Ishikawa (cell line): ENCODE data around the gene DHRS3.
A peak's percentile ranks its signal among the peaks of the same experiment; 100 is the strongest.

ENCODE experiments used
- CEBPB ChIP-seq: IDR thresholded peaks from 2 replicates; pipeline ENCODE4 v1.6.1; 2012
- CREB1 ChIP-seq: IDR thresholded peaks from 2 replicates; pipeline ENCODE4 v1.6.1; 2012; ENCODE audit warnings: low read depth
- EGR1 ChIP-seq: IDR thresholded peaks from 2 replicates; pipeline ENCODE4 v1.6.1; 2012
- EP300 ChIP-seq: IDR thresholded peaks from 2 replicates; pipeline ENCODE4 v1.6.1; 2012; ENCODE audit warnings: borderline replicate concordance
- FOXM1 ChIP-seq: IDR thresholded peaks from 2 replicates; pipeline ENCODE4 v1.6.1; 2012; ENCODE audit warnings: low read depth, borderline replicate concordance
- NFIC ChIP-seq: IDR thresholded peaks from 2 replicates; pipeline ENCODE4 v1.6.1; 2012
- RAD21 ChIP-seq: IDR thresholded peaks from 2 replicates; pipeline ENCODE4 v1.6.1; 2012; ENCODE audit warnings: low read depth
- TAF1 ChIP-seq: IDR thresholded peaks from 2 replicates; pipeline ENCODE4 v1.6.1; 2012; ENCODE audit warnings: low read depth, mild to moderate bottlenecking
- TCF12 ChIP-seq: IDR thresholded peaks from 2 replicates; pipeline ENCODE4 v1.6.1; 2012; ENCODE audit warnings: low read depth
- TEAD4 ChIP-seq: IDR thresholded peaks from 2 replicates; pipeline ENCODE4 v1.6.1; 2012
- YY1 ChIP-seq: IDR thresholded peaks from 2 replicates; pipeline ENCODE4 v1.6.1; 2012; ENCODE audit warnings: low read depth
- ZBTB7A ChIP-seq: IDR thresholded peaks from 2 replicates; pipeline ENCODE4 v1.6.1; 2012; ENCODE audit warnings: low read depth
- TF ChIP-seq, protein P1 (sequence below): IDR thresholded peaks from 2 replicates; pipeline ENCODE4 v1.6.1; 2012
- TF ChIP-seq, protein P2 (sequence below): IDR thresholded peaks from 2 replicates; pipeline ENCODE4 v1.6.1; 2012; ENCODE audit warnings: low read depth, mild to moderate bottlenecking
- TF ChIP-seq, protein P3 (sequence below): IDR thresholded peaks from 2 replicates; pipeline ENCODE4 v1.6.1; 2012

DHRS3 gene

DNA sequence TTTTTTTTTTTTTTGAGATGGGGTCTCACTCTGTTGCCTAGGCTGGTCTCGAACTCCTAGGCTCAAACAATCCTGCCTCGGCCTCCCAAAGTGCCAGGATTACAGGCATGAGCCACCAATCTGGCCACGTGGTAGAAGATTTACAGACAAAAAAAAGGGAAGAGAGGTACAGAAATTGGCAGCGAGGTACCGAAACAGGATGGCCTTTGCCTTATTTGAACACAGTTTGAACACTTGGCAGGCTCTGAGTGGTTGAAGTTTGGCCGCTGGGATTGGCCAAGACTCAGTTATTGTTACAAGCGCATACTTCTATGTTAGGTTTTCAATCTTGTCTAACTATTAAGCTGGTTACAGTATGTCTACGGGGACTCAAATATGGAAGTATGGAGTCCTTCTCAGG is 19.7 kb upstream of the DHRS3 start:
- TF ChIP-seq TAF1 (no peak), CREB1 (no peak)

DNA sequence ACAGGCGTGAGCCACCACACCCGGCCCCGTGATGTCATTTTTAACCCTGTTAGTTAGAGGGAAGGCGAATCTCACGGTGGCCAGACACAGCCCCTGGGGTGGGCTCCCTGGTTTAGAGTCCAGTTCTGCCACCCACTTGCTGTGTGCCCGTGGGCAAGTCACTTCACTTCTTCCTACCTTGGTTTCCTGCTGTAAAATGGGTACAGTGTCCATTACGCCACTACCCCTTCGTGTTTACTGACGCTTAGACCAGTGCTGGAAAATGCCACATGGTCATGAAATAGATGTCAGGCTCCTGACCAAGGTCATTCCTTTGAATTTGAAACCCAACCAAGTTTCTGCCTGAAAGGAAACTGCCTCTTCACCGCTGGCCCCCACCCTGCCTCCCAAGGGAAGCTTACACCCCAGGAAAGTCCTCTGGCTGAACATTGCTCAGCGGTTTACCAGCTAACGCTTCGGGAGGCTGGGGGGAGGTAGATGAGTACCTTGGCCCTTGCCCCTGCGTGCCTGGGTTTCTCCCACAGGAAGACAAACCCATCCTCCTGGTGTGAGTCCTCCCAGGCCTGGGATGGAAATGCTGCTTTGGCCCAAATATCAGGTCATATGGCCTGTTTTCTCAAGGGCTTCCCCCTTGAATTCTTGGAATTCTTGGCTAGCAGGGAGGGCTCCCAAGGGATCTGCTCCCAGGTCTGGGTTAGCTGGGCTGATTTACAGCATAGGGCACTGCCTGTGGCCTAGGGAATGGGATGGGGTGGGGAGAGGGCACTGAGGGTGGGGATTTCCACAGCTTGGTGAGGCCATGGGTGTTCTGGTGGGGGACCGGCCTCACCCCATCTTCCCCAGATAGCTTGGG is 18.3 kb upstream of the DHRS3 start:
- TF ChIP-seq TCF12 (no peak), CEBPB (no peak), ZBTB7A (no peak), TEAD4 (peak; percentile 52; the same call in 1 of the 2 replicates)

DNA sequence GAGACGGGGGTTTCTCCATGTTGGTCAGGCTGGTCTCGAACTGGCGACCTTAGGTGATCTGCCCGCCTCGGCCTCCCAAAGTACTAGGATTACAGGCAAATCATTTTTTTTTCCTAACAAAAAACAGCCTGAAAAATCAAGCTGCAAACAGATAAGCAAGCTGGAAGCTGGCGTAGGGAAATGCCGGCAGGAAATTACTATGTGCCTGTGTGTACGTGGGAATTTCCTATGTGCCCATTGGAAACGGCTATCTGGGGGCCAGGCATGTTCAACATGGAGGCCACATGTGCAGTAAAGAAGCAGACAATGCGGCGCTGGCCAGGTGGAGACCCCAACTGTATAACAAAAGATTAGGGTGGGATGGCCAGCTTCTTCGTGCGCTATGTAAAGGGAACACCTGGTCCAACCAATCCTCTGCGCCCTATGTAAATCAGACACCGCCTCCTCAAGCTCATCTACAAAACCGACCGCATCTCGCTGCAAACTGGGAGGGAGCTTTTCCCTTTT is 16.7 kb upstream of the DHRS3 start:
- no peak for TF ChIP-seq NFIC
- no peak for TF ChIP-seq TEAD4
- no peak for TF ChIP-seq CEBPB
- no peak for TF ChIP-seq FOXM1
- TF ChIP-seq TCF12 = no peak
- no peak for TF ChIP-seq YY1
- TF ChIP-seq, protein P1, sequence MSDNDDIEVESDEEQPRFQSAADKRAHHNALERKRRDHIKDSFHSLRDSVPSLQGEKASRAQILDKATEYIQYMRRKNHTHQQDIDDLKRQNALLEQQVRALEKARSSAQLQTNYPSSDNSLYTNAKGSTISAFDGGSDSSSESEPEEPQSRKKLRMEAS = no peak
- no peak for TF ChIP-seq EGR1
- no peak for TF ChIP-seq TAF1
- no peak for TF ChIP-seq CREB1
- TF ChIP-seq, protein P2, sequence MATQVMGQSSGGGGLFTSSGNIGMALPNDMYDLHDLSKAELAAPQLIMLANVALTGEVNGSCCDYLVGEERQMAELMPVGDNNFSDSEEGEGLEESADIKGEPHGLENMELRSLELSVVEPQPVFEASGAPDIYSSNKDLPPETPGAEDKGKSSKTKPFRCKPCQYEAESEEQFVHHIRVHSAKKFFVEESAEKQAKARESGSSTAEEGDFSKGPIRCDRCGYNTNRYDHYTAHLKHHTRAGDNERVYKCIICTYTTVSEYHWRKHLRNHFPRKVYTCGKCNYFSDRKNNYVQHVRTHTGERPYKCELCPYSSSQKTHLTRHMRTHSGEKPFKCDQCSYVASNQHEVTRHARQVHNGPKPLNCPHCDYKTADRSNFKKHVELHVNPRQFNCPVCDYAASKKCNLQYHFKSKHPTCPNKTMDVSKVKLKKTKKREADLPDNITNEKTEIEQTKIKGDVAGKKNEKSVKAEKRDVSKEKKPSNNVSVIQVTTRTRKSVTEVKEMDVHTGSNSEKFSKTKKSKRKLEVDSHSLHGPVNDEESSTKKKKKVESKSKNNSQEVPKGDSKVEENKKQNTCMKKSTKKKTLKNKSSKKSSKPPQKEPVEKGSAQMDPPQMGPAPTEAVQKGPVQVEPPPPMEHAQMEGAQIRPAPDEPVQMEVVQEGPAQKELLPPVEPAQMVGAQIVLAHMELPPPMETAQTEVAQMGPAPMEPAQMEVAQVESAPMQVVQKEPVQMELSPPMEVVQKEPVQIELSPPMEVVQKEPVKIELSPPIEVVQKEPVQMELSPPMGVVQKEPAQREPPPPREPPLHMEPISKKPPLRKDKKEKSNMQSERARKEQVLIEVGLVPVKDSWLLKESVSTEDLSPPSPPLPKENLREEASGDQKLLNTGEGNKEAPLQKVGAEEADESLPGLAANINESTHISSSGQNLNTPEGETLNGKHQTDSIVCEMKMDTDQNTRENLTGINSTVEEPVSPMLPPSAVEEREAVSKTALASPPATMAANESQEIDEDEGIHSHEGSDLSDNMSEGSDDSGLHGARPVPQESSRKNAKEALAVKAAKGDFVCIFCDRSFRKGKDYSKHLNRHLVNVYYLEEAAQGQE = no peak
- TF ChIP-seq, protein P3, sequence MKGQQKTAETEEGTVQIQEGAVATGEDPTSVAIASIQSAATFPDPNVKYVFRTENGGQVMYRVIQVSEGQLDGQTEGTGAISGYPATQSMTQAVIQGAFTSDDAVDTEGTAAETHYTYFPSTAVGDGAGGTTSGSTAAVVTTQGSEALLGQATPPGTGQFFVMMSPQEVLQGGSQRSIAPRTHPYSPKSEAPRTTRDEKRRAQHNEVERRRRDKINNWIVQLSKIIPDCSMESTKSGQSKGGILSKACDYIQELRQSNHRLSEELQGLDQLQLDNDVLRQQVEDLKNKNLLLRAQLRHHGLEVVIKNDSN = no peak
- TF ChIP-seq EP300 = no peak
- TF ChIP-seq ZBTB7A = no peak
- no peak for TF ChIP-seq RAD21

DNA sequence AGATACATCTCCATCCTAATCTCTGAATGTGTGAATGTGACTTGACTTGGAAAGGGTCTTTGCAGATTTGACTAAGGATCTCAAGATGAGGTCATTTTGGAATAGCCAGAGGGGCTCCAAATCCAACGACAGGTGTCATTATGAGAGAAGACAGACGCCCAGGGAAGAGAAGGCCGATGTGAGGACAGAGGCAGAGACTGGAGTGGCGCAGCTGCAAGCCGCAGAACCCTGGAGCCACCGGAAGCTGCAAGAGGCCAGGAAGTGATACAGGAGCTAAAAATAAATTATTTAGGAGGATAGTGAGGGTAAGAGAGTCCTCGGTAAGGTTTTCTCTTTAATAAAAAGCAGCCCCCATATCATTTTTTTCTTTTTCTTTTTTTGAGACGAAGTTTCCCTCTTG is 16.1 kb upstream of the DHRS3 start:
- TF ChIP-seq, protein P3 = no peak
- TF ChIP-seq TCF12 (no peak), ZBTB7A (no peak), RAD21 (no peak), YY1 (no peak), FOXM1 (no peak), CEBPB (no peak), TAF1 (no peak), TEAD4 (no peak), CREB1 (no peak), EP300 (no peak), NFIC (no peak)
- TF ChIP-seq, protein P1 = no peak
- TF ChIP-seq, protein P2 = no peak

DNA sequence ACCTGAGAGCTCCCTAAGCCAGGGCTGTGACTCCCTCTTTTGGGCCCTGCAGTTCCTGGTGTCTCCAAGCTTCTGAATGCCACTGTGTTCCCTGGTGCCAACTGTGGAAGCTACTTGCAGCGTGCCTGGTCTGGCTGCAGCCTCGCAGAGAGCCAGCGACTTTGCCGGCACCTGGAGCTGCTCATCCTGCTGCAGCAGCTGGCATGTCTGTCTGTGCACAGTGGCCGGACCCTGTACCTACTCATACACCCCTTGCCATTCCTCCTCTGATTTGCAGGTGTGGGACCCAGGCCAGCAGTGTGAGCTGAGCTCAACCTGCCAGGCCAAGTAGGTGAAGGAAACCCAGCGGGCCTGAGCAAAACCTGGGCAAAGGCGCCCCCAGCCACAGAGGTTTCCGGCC is 13.6 kb upstream of the DHRS3 start:
- no peak for TF ChIP-seq CREB1
- TF ChIP-seq EGR1 = no peak
- TF ChIP-seq TCF12 = no peak

DNA sequence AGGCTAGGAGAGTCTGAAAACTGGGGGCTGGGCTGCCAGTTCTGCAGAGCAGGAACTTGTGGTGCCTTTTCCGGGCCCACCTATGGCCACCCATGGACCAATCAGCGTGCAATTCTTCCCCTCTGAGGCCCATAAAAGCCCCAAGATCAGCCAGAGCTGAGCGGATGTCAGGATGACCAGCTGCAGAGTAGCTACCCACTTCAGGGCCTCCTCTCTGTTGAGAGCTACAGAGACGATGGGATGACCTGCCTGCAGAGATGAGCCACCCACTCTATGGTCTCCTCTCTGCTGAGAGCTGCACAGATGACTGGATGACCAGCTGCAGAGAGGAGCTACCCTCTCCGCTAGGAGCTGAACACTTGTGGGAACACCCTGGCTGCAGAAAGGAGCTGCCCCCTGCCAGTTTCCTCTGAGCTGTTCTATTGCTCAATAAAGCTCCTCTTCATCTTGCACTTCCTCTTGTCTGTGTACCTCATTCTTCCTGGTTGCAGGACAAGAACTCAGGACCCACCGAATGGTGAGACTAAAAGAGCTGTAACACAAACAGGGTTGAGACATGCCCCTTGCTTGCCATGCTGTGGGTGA is 13.0 kb upstream of the DHRS3 start:
- no peak for TF ChIP-seq EP300
- no peak for TF ChIP-seq FOXM1
- TF ChIP-seq TAF1 = no peak
- no peak for TF ChIP-seq YY1
- TF ChIP-seq RAD21 = no peak
- TF ChIP-seq, protein P1 = no peak
- TF ChIP-seq TEAD4 = no peak
- TF ChIP-seq, protein P2 = no peak
- TF ChIP-seq, protein P3 = no peak
- no peak for TF ChIP-seq TCF12
- TF ChIP-seq CREB1 = no peak
- TF ChIP-seq ZBTB7A = no peak
- TF ChIP-seq NFIC = no peak
- no peak for TF ChIP-seq EGR1
- no peak for TF ChIP-seq CEBPB
